ENCODE results near the gene WDFY1.
A peak's percentile ranks its signal among the peaks of the same experiment; 100 is the strongest.

Gene WDFY1

DNA sequence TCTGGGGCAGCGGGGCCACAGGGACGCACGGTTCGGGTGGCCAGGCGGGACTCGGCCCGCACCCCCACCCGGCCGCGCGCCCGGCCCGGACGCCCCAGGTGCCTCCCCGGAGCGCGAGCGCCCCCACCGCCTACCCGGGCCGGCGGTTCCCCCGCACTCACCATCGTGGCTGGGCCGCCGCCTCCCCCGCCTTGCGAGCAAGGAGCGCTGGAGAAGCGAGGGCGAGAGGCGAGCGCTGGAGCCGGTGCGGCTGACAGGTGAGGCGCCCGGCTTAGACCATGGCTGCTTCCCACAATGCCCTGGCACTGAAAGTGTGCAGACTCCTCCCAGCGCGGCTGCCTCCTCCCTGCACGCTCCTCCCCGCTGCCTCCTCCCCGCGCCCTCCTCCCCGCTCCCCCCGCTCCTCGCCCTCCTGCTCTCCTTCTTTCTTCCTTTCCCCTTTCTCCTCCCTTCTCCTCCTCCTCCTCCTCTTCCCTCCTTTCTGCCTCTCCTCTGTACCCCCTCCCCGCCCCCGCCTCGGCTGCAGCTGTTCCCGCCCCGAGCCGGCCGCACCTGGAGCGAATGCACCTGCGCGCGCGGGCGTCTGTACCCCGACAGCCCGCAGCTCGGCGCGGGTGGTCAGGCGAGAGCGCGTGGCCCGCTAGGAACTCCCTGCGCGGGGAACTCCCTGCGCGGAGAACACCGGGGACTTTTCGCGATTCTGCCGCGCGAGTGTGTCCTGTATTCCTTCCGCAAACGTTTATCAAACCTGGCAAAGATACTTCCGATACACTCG is 107.7 kb downstream of the WDFY1 start, which contains the start of gene AP1S3:
AP1S3 (minus strand) TSS at position 296 of the 775 bp plus-strand sequence; CDS start at position 164, 132 bp downstream.
- peaks cover 3% of the 10 kb centered on the region; the same call in 1 of the 2 replicates for H3K27me3 ChIP-seq
- H3K4me1 ChIP-seq, result no peaks in the 10 kb centered on the region
- H3K9me3 ChIP-seq, result no peaks in the 10 kb centered on the region
- peak within 1 kb of the TSS; percentile 68 for H3K4me3 ChIP-seq (ENCODE audit: low read depth, low read length)
- no peak for TF ChIP-seq CTCF (IDR thresholded peaks at IDR 0.05; ENCODE audit: low read depth, low read length)
- no peaks in the 10 kb centered on the region for H3K36me3 ChIP-seq
- DNase-seq, result peak; percentile 63

GRCh38 chr2:223835701-223836532 is 109.2 kb downstream of the WDFY1 start:
- no peaks in the 10 kb centered on the region for H3K4me1 ChIP-seq
- DNase-seq, result no peak

GRCh38 chr2:223834431-223834830 is 110.7 kb downstream of the WDFY1 start:
- Histone ChIP-seq H3K4me3 (ENCODE audit: low read depth, low read length) (no peak overlapping the region), H3K27me3 (peaks cover 3% of the 10 kb centered on the region; the same call in 1 of the 2 replicates), H3K4me1 (no peaks in the 10 kb centered on the region), H3K36me3 (no peaks in the 10 kb centered on the region), H3K9me3 (no peaks in the 10 kb centered on the region)
- TF ChIP-seq CTCF (IDR thresholded peaks at IDR 0.05; ENCODE audit: low read depth, low read length), result no peak
- DNase-seq, result no peak

More at GRCh38 chr2:223835701-223836532, 109.2 kb downstream of the WDFY1 start:
- no peak for TF ChIP-seq CTCF (IDR thresholded peaks at IDR 0.05; ENCODE audit: low read depth, low read length)
- no peaks in the 10 kb centered on the region for H3K9me3 ChIP-seq
- H3K36me3 ChIP-seq, result no peaks in the 10 kb centered on the region
- peaks cover 3% of the 10 kb centered on the region; the same call in 1 of the 2 replicates for H3K27me3 ChIP-seq
- no peak overlapping the region for H3K4me3 ChIP-seq (ENCODE audit: low read depth, low read length)

DNA sequence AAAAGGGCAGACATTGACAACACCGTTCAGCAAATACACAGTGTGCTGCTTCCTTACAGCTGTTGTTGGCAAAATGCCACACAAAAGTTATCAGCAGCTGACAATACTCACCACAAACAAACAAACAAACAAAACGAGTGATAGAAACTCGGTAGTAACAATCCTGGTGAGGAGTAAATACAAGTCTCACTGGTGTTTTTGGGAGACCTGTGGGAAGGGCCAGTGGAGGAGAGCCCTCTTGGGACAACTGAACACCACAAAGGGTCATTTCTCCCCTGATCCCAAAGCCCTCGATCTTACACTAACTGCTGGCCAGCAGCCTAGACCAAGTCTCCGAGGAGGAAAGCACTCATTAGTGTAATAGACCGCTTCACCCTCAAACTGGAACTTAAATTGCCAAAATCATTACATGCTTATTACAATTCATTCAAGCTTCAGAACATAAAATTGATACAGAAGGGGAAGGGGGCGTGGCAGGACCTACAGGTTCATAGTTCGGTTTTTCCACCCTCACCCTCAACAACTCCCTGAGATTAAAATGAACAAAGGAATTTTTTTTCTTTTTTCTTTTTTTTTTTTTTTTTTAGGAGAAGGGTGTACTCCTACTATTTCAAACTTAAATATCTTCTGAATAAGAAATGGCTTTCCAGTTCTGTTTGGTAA is 112.8 kb downstream of the WDFY1 start:
- TF ChIP-seq CTCF (IDR thresholded peaks at IDR 0.05; ENCODE audit: low read depth, low read length), result no peak
- Histone ChIP-seq H3K4me3 (ENCODE audit: low read depth, low read length) (no peak overlapping the region), H3K4me1 (no peaks in the 10 kb centered on the region), H3K9me3 (no peaks in the 10 kb centered on the region), H3K27me3 (peaks cover 3% of the 10 kb centered on the region; the same call in 1 of the 2 replicates), H3K36me3 (no peaks in the 10 kb centered on the region)
- no peak for DNase-seq

- DNase-seq, result no peak
- Histone ChIP-seq H3K4me1 (no peaks in the 10 kb centered on the region), H3K27me3 (no peaks in the 10 kb centered on the region), H3K4me3 (ENCODE audit: low read depth, low read length) (no peak overlapping the region), H3K36me3 (no peaks in the 10 kb centered on the region), H3K9me3 (no peaks in the 10 kb centered on the region)
- TF ChIP-seq CTCF (IDR thresholded peaks at IDR 0.05; ENCODE audit: low read depth, low read length), result no peak
Observed at GRCh38 chr2:223829128-223829527, 116.0 kb downstream of the WDFY1 start.
